Measurements from ENCODE around the gene STX10. TPM values are rescaled to one million over a fixed set of nuclear protein-coding genes. Genes with fewer than 3 reads are reported as not detected.
A peak's percentile ranks its signal among the peaks of the same experiment; 100 is the strongest.

Gene STX10
- total and polyA plus RNA-seq, 9 of the 15 experiments (the other 6 are each of a cell fraction or from before 2014, with no cell fraction given), result 0.51 to 66.3 (median 31.0) TPM

- TF ChIP-seq SNRNP70 (optimal IDR thresholded peaks at IDR 0.05; ENCODE audit: low read depth, low read length) (no peak), ZNF584 (CRISPR knock-in tag; IDR thresholded peaks at IDR 0.05; ENCODE audit: low read depth) (no peak), COPS2 (conservative IDR thresholded peaks at IDR 0.05) (no peak), REST (IDR thresholded peaks at IDR 0.05; ENCODE audit: borderline replicate concordance) (0 out of 2 replicates have a peak, but pooled peaks have one; percentile 7), REST (CRISPR knock-in tag; IDR thresholded peaks at IDR 0.05; ENCODE audit: low read depth) (no peak)
- TF ChIP-seq, protein P1, sequence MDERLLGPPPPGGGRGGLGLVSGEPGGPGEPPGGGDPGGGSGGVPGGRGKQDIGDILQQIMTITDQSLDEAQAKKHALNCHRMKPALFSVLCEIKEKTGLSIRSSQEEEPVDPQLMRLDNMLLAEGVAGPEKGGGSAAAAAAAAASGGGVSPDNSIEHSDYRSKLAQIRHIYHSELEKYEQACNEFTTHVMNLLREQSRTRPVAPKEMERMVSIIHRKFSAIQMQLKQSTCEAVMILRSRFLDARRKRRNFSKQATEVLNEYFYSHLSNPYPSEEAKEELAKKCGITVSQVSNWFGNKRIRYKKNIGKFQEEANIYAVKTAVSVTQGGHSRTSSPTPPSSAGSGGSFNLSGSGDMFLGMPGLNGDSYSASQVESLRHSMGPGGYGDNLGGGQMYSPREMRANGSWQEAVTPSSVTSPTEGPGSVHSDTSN (CRISPR knock-in tag; IDR thresholded peaks at IDR 0.05; ENCODE audit: low read depth), result no peak
- TF ChIP-seq, protein P1 (tag; conservative IDR thresholded peaks at IDR 0.05; ENCODE audit: low read depth), result peak; percentile 56
Observed at GRCh38 chr19:13163609-13164342, 13.6 kb upstream of the STX10 start (continued).

Data from K562 (cell line).